Ovary (tissue), 3 donors: Measurements from ENCODE around the gene SMOC2.

Source experiments
- POLR2A ChIP-seq: fragments of 450-650 bp; IDR thresholded peaks from one replicate; pipeline ENCODE4 v1.6.1; 2017; ENCODE audit warnings: antibody characterized with exemption, mild to moderate bottlenecking, moderate library complexity
- TF ChIP-seq, protein P1 (sequence below), 3 donors: fragments of 450-650 bp in 2 of 3; fragments of 200-600 bp in 1 of 3; IDR thresholded peaks; one replicate each; pipeline versions ENCODE4 v1.5.1 to v1.8.0; 2016 to 2022; ENCODE audit warnings: antibody characterized with exemption in 3 of 3, mild to moderate bottlenecking in 1 of 3
- donor health status: DM: no; HTN: no; CAD: no.

DNA sequence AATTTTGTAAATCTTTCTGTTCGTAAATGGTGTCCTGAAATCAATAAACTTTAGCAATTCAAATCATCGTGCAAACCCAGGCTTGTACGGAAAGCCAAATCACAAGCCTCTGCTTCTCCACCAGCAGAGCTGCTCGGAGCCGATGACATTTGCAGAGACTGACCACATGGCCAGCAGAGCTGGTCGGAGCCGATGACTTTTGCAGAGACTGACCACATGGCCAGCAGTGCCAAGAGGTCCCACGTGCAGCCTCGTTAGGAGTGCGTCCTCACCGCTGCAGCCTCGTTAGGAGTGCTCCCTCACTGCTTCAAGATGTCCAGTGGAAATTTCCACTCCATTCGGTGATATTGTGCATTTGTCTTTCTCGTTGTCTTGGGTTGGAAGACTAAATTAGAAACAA is 28.5 kb downstream of the SMOC2 start:
- TF ChIP-seq, protein P1, sequence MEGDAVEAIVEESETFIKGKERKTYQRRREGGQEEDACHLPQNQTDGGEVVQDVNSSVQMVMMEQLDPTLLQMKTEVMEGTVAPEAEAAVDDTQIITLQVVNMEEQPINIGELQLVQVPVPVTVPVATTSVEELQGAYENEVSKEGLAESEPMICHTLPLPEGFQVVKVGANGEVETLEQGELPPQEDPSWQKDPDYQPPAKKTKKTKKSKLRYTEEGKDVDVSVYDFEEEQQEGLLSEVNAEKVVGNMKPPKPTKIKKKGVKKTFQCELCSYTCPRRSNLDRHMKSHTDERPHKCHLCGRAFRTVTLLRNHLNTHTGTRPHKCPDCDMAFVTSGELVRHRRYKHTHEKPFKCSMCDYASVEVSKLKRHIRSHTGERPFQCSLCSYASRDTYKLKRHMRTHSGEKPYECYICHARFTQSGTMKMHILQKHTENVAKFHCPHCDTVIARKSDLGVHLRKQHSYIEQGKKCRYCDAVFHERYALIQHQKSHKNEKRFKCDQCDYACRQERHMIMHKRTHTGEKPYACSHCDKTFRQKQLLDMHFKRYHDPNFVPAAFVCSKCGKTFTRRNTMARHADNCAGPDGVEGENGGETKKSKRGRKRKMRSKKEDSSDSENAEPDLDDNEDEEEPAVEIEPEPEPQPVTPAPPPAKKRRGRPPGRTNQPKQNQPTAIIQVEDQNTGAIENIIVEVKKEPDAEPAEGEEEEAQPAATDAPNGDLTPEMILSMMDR (IDR thresholded peaks at IDR 0.05), result no peak
- TF ChIP-seq POLR2A, result no peak
